Measurements from ENCODE around the gene SPDYE1.
"Not testable (repeated sequence)": the region's sequence is repeated elsewhere in the genome, so short reads cannot be mapped to it uniquely, and the experiment has no call there.

- not testable (repeated sequence) for TF ChIP-seq REST (IDR thresholded peaks at IDR 0.05; ENCODE audit: borderline replicate concordance in 1 of 2, low read depth in 1 of 2, low read length in 2 of 2); THAP11 (CRISPR knock-in tag; IDR thresholded peaks at IDR 0.05); CTCF (CRISPR knock-in tag; IDR thresholded peaks at IDR 0.05); ZFP82 (CRISPR knock-in tag; IDR thresholded peaks at IDR 0.05; ENCODE audit: borderline replicate concordance); NFIC (IDR thresholded peaks at IDR 0.05; ENCODE audit: low read length); SKI (IDR thresholded peaks at IDR 0.05; ENCODE audit: partially characterized antibody); FUBP1 (CRISPR knock-in tag; IDR thresholded peaks at IDR 0.05; ENCODE audit: borderline replicate concordance); MYC (CRISPR knock-in tag; IDR thresholded peaks at IDR 0.05; ENCODE audit: borderline replicate concordance); NR2C2 (CRISPR knock-in tag; IDR thresholded peaks at IDR 0.05; ENCODE audit: borderline replicate concordance); FOSL1 (CRISPR knock-in tag; IDR thresholded peaks at IDR 0.05; ENCODE audit: borderline replicate concordance); JUNB (CRISPR knock-in tag; IDR thresholded peaks at IDR 0.05; ENCODE audit: borderline replicate concordance); EP300 (IDR thresholded peaks at IDR 0.05; ENCODE audit: low read depth in 2 of 2, low read length in 2 of 2); EP300 (CRISPR knock-in tag; IDR thresholded peaks at IDR 0.05; ENCODE audit: borderline replicate concordance); ZBTB40 (IDR thresholded peaks at IDR 0.05); ZBTB40 (CRISPR knock-in tag; IDR thresholded peaks at IDR 0.05); DBP (CRISPR knock-in tag; IDR thresholded peaks at IDR 0.05; ENCODE audit: not compliant biosample characterization)
These were observed 14.8 kb upstream of the SPDYE1 start for GRCh38 chr7:43982848-43983247.
